ENCODE results near the gene FSIP1.
A peak's percentile ranks its signal among the peaks of the same experiment; 100 is the strongest.

FSIP1 gene

DNA sequence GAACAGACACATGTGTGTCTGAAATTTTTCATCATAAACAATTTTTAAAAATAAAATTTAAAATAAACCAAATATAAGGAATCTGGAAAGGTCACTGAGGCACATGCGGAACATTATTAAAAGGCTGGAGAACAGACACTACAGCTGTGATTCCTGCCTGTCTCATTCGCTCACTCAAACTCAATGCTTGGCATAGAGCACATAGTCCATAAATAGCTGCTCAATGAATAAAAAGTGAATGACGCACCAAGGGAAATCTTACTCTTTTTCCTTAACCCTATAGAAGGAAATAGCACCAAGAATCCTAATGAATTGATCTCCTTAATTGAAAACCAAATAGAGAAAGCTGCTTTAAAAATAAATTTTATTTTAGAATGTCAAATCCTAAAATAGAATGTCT lies 98.4 kb downstream of the FSIP1 start:
- no peak for DNase-seq (ENCODE audit: low read depth)

DNA sequence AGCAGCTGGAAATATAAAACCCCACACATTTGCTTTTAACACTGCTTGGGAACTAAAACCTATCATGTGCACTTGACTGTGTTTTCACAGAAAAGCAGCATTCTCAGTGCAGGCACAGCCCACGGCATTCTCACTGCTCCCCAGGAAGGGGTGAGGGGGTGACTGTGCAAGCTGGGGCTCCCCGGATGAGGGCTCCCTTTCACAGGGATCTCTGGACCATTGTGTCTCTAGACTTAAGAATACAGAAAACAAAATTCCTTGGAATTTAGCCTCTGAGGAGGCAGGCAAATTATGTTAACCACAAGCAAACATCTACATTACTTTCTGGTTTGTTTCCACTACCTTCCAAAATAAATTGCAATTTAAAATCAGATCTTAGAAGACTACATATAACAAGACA lies 100.3 kb downstream of the FSIP1 start:
- DNase-seq (ENCODE audit: low read depth), result no peak

DNA sequence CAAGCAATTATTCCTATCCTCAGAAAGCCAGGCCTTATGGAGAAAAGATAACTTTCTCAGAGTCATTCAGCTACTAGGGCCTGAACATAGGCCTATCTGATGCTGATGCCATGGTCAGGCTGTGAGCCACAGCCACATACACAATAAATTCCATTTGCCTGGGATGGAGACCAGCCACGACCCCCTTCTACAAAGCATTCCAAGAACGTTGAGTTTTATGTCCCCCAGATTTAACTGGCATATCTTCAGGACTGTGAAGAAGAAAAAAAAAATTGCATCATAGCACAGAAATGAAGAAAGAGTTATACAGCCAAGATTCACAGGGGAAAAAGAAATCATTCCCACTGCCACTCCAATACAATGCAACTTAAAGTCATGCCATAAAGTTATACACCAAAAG lies 101.8 kb downstream of the FSIP1 start:
- DNase-seq (ENCODE audit: low read depth), result peak; percentile 51

DNA sequence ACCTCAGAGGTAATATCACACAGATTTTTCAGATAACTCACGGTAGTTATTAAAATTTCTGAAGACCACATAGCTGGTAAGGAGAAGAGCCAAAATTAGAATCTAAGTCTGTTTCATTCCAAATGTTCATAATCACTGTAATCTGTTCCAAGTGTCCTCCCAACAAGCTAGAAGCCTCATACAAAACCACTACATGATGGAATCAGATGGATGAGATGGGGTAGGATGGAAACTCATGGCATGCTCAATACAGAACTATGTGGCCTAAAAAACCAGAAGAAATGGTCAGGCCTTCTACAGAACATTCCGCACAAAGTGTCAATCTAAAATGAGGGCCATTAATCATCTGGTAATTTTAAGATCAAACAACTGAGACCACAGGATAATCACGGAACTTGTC lies 110.0 kb downstream of the FSIP1 start:
- DNase-seq (ENCODE audit: low read depth), result no peak

DNA sequence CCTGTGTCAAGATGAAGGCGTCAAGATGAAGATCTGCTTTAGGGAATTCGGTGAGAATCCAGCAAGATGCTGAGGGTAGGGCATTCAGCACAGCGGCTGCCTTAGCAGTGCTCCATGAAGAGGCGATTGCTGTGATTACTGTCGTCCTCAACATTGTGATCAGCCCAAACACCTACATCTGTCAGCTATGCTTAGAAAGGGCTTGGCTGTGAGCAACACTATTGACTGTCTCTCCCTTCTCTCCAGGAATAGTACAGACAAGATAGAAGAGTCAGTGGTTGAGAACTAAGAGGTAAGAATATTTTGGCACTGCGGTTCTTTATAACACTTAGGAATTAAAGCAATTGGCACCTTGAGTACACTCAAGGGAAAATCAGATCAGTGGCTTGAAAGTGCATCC lies 110.5 kb downstream of the FSIP1 start:
- DNase-seq (ENCODE audit: low read depth), result no peak

DNA sequence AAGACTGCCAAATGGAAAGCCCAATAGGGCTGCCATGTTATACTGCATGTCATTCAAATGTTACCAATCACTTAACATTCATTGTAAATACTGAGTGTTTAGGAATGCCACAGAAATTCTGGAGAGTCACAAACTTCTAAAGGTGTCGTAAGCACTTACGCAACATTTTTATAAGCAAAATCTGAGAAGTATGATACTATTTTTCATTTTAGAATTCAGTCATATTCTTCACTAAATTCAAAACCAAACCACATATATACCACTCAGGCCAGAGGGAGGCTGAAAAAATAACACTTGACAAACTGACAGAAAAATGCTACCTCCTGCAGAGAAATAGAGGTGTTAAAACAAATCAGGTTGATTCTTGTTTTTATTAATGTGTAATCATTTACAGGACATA lies 112.0 kb downstream of the FSIP1 start:
- no peak for DNase-seq (ENCODE audit: low read depth)

DNA sequence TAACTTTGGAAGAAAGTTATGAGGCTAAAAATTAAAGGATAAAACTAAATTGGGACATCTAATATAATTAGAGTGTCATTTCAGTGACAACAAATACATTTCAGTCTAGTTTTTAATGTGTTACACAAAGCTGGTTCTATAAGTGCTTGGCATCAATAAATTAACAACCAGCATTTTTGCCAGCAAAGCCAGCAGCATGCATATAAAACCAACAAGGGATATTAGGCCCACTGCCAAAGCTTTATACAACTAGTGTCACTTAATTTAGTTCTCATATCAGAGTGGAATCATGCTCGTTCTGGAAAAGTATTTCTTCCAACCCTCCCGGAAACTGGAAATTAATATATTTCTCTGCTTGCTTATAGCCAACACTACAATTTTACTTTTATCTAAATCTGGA lies 113.0 kb downstream of the FSIP1 start:
- DNase-seq (ENCODE audit: low read depth), result no peak

DNA sequence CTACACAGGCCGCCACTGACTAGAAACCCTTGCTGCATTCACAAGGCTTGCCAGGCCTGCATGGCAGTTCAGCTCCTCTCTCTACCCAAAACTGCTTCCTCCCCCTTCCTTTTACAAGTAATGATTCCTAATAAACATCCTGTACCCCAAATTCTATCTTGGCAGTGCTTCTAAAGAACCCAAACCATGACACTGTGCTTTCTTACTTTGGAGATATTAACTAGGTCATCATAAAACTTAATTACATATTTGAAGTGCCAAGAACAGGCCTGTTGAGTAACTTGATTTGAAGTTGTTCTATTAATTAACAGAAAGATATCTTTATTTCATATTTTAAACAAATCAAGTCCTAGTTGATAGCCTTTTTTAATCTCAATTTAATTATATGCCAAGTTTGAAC lies 113.4 kb downstream of the FSIP1 start:
- no peak for DNase-seq (ENCODE audit: low read depth)

DNA sequence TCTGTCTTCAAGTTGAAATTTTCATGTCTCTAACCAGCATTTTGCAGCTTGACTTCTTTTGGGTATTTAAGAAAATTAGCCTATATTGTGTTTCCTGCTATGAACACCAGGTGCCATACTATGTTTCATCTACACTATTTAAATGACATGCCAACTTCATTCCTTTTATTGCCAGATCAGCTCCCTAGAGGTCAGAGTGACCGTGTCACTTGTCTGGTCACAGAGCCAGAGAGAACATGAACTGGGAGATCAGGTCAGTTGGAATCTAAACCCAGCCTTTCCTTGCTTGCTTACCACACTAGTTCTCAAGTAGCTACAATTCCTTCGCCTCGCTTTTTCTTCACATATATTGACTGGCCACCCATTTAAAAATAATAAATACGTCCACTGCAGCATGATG lies 114.2 kb downstream of the FSIP1 start:
- DNase-seq (ENCODE audit: low read depth), result no peak

DNA sequence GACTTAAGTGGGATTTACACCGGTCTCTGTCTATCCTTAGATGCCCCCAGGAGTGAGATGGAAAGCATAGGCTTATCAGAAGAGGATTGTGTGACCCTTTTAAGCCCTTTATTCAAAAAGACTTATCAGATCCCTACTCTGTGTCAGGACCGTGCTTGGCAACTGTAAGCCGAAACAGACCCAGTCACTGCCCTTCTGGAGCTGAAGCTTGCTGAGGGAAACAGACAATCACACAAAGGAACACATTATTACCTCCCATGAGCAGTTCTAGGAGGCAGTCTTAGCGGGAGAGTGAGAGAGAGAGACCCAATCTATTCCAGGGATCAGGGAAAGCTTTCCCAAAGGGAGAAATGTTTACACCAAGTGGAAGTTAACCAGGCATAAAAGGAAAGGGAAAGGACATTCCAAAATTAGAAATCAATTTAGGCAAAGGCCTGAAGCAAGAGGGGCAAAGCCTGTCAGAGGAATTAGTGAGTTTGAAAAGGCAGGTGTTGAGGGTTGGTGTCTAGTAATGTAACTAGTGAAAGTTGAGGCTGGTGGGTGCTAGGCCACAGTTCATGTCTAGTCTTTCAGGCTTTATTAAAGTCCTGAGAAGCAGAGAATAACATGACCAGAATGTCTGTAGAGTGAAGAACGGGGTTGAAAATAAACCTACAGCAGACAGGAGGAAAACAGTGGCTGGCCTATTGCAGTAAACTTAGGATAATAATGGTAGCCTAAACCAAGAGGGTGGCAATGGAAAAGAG lies 115.1 kb downstream of the FSIP1 start:
- no peak for DNase-seq (ENCODE audit: low read depth)

DNA sequence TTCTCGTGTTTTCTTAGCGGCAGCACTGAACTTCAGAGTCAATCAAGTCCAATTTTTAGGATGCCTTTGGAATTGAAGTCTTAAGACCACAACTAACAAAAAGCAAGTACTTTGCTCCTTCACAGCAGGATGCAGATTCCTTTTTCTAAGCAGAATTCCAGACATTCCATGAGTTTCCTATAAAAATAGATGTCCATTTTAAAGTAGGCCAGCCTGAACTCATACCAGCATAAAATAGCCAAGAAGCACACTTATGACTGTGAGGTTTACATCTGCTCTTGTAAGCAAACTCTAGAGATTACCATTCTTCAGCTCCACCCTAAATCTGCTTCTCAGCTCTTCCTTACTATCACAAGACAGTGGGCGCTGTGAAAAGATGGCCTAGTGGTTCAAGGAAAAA lies 116.0 kb downstream of the FSIP1 start:
- peak; percentile 42 for DNase-seq (ENCODE audit: low read depth)

DNA sequence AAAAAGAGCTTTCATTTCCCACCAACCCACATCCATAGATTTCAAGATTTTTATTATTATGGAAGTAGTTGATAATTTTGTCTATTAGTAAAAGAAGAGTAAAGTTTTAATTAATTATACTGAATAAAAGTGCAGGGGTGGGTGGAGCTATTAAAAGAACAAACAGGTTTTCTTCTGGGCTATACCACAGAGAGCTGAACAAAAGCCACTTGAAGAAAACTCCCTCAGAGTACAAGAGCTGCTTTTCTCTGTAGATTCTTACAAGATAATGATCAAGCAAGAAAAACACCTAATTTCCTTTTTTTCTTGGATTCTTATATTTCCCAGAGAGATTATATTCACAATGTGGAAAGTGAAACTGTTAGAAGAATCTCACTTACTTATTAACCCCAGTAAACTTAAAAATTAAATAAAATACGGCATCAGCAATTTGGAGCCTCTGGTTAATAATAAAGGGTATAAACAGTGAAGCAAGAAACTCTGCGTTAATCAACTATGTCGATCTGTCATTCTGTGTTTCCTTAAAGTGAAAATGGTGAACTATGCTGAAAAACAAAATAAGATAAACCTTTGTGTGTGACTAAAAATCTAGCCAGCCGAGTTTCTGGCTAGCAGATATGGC lies 116.9 kb downstream of the FSIP1 start:
- no peak for DNase-seq (ENCODE audit: low read depth)

DNA sequence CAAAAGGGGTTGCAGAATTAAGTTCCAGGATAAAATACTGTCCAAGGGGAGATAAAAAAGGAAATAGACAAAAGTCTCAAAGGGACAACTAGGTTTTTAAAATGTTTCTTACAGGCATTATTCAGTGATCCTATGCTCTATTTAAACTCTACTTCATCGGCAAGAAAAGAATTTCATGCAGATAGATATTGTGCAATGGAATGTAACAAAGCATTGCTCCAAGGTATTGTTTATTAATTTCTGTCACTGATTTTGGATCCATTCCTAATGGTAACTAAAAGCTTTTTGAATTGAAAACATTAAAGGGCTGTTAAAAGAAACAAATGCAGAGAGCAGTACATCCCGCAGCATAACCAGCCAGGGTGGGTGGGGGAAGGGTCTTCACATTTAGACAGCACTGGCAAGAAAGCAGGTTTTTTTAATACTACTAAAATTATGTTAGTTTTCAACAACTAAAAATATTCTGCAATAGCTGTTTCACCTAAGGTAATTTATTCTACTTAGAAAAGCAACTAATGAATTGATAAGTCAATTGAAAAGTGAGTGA lies 118.9 kb downstream of the FSIP1 start:
- no peak for DNase-seq (ENCODE audit: low read depth)

DNA sequence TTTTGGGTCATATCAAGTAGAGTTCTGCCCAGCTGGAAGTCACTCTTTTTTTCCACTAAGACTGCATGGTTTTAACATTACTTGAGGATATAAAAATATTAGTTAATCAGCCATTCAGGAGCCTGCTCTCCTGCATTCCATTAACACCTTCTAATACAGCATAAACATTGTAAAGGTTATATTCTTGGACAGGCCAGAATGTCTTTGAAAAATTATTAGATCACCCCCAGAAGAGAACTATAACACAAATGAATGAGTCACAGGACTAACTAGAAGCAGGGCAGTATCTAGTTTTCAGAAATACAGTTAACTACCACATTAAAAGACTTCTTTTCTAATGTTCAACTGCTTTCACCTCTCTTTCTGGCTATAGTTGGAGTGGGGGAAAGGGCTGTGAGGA lies 120.9 kb downstream of the FSIP1 start:
- DNase-seq (ENCODE audit: low read depth), result no peak

DNA sequence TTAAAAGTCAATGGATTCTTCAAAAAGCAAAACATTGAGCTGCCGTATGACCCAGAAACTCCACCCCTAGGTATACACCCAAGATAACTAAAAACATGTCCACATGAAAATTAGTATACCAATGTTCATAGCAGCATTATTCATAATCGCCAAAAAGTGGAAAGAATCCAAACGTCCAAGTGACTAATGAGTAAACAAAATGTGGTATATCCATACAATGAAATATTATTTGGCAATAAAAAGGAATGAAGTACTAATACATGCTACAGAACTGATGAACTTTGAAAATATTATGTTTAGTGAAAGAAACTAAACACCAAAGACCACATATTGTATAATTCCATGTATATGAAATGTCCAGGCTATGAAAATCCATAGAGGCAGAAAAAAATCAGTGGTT lies 123.9 kb downstream of the FSIP1 start:
- DNase-seq (ENCODE audit: low read depth), result no peak

DNA sequence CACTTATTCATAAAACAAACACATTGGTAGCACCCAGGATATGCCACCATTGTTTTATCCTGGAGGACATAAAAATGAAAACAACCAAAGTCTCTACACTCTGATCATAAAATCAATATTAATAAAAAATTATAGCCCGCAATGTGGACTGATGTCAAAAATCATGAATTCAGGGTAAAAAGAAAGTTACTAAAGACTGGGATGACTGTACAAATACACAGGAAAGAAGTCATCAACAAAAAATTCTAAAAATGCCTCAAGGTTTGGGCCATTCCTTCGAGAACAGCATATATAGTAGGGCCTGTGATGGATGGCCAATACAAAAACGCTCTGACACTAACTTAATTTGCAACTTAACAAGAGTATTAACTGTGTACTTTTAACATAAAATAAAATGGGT lies 125.0 kb downstream of the FSIP1 start:
- DNase-seq (ENCODE audit: low read depth), result peak; percentile 79

DNA sequence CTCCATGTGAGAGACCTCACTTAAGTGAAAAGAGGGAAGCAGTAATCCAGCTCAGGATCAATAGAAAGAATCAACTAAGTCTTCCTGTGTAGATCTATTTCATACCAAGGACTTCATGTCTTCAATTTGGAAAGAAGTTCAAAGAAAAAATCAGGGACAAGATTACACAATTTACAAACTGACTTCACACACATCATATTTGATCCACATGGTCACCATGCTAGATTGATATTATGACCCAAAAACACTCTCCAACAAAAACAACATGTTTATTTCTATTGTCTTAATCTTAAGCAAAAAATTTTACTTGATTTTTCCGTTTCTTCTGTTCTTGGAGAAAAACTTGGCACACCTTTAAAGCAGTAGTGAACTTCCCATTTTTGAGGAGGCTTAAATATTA lies 125.5 kb downstream of the FSIP1 start:
- DNase-seq (ENCODE audit: low read depth), result no peak

DNA sequence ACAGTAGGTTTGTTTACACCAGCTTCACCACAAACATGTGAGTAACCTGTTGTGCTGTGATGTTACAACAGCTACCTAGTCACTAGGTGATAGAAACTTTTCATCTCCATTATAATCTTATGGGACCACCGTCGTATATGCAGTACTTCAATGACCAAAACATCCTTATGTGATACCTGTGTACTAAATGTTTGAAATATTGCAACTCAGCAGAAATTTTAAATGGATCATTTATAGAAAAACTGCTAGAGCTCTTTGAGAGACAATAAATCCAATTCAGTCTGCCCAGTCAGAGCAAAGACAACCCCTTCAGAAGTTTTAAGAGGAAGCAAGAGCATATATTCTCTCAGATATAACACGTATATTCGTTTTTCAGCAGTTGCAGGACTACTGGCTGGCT lies 128.3 kb downstream of the FSIP1 start:
- no peak for DNase-seq (ENCODE audit: low read depth)

DNA sequence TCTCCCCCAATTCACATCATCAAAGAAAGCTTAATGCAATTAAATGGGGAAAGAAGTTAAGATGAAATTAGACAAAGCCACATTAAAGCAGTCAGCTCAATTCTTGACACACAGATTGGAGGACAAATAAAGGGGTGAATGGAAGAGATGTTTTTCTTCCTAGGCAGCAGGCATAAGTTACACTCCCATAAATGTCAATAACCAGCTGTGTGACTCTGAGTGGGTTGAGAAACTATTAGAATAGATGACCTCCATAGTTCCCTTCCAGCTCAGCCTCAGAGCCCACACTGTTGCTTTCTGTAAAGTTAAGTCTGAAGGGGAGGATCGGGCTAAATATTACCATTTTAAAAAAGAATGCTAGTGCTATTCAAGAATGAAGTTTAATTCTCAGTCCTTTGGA lies 130.8 kb downstream of the FSIP1 start:
- DNase-seq (ENCODE audit: low read depth), result no peak

DNA sequence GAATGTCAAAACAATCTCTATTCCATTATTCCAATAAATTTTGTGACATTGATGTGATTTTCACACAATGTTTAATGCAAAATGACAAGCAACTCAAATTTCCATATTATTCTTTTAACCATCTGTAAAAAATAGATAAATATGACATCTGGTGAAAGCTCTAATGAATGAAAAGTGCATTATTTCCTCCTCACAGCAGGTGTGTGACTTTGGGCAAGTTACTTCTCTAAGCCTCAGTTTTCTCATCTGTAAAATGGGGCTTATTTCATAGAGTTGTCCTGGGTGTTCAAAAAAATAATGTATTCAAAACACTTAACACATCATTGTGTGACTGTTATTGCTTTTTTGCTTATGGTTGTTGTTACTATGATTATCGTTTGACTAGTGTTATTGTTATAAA lies 131.3 kb downstream of the FSIP1 start:
- DNase-seq (ENCODE audit: low read depth), result no peak

DNA sequence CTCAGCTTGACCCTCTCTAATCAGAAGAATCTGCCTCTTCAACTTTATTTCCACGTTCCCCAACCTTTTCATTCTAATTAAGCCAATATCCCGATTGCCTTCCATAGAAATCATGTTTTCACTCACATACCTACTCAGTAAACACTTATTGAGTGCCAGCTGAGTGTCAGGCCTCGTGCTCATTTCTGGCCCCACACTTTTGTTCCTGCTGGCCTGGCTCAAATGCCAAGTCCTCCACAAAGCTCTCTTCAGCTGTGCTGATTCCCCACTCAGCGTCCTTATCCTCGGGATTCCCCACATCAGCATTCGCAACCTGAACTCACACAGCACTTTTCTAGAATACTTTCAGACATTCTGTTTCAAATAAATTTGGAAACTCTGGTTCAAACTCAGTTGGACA lies 132.9 kb downstream of the FSIP1 start:
- no peak for DNase-seq (ENCODE audit: low read depth)

DNA sequence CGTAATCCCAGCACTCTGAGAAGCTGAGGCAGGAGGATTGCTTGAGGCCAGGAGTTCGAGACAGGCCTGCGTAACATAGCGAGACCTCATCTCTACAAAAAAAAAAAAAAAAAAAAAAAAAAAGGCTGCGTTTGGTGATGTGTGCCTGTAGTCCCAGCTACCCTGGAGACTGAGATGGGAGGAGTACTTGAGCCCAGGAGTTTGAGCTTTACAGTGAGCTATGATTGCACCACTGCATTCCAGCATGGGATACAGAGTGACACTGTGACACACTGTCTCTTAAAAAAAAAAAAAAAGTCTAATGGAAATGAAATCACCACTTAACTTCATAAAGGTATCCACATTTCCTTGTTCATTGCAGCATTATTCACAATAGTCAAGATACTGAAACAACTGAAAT lies 136.2 kb downstream of the FSIP1 start:
- no peak for DNase-seq (ENCODE audit: low read depth)

DNA sequence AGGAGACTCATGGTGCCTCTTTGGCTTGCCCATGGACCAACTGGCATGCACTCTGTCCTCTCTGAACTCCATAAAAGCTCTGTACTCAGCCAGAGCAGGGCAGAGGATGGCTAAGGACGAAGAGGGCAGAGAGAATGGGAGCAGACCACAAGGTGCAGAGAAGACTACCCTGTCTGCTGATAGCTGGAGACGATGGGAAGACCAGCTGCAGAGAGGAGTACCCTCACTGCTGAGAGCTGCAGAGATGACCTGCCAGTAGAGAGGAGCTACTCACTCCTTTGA lies 136.7 kb downstream of the FSIP1 start:
- no peak for DNase-seq (ENCODE audit: low read depth)
